GM19397 (cell line): Measurements from ENCODE around the gene PRR23E.

Experiments used
- ATAC-seq: cut with Tn5 transposase; IDR thresholded peaks from one replicate; pipeline ENCODE4 v1.9.1; 2021; ENCODE audit warnings: mild to moderate bottlenecking, moderate library complexity; ENCODE audit not compliant: unreplicated experiment

PRR23E gene

GRCh38 chr3:127222163-127222562, 29.2 kb downstream of the PRR23E start:
- no peak for ATAC-seq

DNA sequence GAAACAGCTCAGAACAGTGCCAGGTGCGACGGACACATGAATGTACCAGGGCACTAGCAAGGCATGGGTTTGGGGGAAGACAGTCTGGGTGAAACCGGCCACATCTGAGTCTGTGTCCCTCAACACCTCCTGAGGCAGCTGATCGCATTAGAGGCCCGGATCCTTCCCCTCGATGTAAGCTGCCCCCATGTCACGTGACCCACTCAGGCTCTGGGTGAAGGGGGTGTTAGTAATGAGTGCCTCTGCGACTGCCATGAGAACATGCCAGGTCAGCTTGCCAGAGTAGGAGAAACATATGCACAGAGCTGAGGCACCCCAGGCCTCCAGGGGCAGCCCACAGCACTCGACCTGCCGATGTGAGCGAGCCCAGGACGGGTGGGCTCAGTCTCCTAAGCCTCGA, 29.7 kb downstream of the PRR23E start:
- ATAC-seq: no peak

GRCh38 chr3:127224118-127224517, 31.2 kb downstream of the PRR23E start:
- no peak for ATAC-seq

DNA sequence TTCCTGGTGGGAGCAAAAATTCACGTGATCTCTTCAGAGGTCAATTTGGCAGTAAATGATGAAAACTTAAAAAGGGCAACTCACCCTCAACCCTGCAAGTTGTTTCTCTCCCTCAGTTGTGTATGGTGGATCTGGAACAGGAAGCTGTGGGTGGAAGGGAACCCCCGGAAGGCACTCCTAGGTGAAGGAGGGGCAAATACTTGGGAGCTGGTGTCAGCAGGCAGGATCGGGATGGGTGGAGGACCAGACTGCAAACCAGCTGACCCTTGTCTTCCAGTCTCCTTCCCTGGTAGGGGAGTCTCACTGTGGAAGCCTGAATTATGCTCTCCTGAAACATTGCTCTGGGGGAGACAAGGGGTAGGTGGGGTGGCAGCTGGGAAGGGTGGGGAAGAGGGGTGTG, 33.5 kb downstream of the PRR23E start:
- ATAC-seq: no peak

DNA sequence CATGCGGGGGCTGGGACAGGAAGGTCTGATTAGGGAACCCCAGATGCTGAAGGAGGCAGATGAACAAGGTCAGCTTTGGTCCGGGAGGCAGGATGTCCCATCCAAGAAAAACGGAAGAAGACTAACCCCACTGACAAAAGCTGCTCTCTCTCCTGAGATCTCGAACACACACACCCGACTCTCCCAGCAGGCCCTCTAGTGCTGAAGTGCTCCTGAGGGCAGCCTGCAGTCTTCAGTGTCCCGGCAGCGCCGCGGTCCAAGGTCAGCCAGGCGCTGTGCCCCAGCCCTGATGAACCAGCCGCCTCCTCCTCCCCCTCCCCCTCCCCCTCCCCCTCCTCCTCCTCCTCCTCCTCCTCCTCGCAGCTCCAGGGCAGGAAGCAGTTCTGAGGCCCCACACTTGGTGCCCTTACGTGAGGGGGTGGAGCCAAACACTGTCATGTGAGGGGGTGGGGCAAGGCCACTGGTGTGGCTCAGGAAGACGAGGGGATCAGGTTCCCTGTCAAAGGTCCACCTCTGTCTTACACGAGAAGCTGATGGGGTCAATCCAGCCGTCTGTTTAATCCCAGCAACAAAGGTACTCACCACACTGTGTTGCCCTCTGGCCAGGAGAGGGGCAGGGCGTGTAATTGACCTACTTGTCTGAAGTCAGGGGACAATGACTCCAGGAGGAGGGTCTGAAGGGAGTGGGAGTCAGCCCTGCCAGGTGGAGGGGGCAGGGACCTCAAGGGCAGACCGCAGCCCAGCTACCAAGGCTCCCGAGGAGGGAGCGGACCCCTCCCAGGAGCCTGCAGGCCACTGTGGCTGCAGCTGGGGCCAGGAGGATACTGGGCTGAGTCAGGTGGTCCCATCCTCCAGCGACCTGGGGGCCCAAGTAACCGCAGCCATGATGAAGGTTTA, 34.3 kb downstream of the PRR23E start:
- ATAC-seq: no peak

GRCh38 chr3:127228866-127229265, 35.9 kb downstream of the PRR23E start:
- no peak for ATAC-seq

DNA sequence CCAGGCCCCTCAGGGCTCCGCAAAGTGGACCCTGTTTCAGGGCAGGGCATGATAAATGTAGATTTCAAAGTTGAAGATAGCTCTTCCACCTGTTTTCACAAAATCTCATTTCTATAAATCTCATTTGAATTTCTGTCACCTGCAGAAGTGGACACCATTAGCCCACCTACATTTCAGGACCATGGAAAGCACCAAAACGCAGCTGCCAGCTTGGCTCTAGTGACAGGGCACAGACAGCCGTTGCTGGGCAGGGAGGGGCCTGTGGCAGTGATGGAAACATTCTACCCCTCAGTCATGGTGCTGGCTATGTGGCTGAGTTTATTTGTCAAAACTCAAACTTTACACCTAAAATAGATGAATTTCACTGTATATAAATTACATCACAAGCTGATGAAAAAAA, 40.4 kb downstream of the PRR23E start:
- ATAC-seq: no peak

DNA sequence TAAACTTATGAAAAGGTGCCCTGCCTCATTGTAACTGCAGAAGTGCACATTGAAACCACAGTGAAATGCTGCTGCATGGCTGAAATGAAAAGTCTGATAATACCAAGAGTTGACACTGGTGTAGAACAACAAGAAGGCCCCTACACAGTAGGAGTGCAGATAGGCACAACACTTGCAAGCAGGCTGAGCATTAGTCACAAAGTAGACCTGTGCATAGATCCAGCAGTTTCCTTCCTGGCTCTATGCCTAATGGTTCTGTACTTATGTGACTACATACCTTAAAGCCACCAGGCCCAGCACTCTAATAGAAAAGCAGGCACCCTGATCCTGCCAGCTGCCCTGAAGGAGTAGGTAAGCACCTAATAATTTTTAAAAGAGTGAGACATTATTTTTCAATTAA, 41.8 kb downstream of the PRR23E start:
- no peak for ATAC-seq

GRCh38 chr3:127235706-127236105, 42.8 kb downstream of the PRR23E start:
- ATAC-seq: no peak

GRCh38 chr3:127237835-127238234, 44.9 kb downstream of the PRR23E start:
- no peak for ATAC-seq

DNA sequence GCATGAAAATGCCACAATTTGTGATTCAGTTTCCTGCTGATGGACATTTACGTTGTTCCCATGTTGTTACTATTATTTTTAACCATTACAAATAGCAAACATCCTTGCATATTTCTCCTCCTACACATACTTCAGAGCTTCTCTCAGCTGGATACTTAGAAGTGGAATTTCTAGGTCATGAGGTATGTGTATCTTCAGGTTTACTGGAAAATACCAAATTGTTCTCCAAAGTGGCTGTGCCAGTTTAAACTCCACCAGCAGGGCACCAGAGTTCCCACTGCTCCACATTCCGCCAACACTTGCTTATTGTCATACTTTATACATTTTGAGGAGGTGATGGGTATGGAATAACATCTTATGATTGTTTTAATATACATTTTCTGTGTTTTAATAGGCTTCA, 45.7 kb downstream of the PRR23E start:
- no peak for ATAC-seq

GRCh38 chr3:127247292-127247691, 54.4 kb downstream of the PRR23E start:
- no peak for ATAC-seq
